ENCODE data around the gene MCOLN3.
"Not testable (repeated sequence)": the region's sequence is repeated elsewhere in the genome, so short reads cannot be mapped to it uniquely, and the experiment has no call there.

Gene MCOLN3

GRCh38 chr1:84988588-84988987 lies 59.7 kb downstream of the MCOLN3 start:
- peak; percentile 60 to 63 for DNase-seq

- DNase-seq, result not testable (repeated sequence)
Measured at GRCh38 chr1:84986561-84986960, 61.7 kb downstream of the MCOLN3 start.

GRCh38 chr1:84985365-84985764 lies 62.9 kb downstream of the MCOLN3 start:
- no peak for DNase-seq

- no peak for DNase-seq
Measured at GRCh38 chr1:84982395-84982794, 65.9 kb downstream of the MCOLN3 start.

GRCh38 chr1:84975035-84975434 lies 73.3 kb downstream of the MCOLN3 start:
- no peak for DNase-seq

GRCh38 chr1:84973498-84974334 lies 74.6 kb downstream of the MCOLN3 start:
- DNase-seq, result no peak

- DNase-seq, result no peak
Measured at GRCh38 chr1:84972377-84972987, 75.8 kb downstream of the MCOLN3 start.

GRCh38 chr1:84971957-84972356 lies 76.3 kb downstream of the MCOLN3 start:
- no peak for DNase-seq

GRCh38 chr1:84969489-84970250 lies 78.6 kb downstream of the MCOLN3 start:
- DNase-seq, result no peak

- no peak for DNase-seq
Measured at GRCh38 chr1:84968865-84969264, 79.4 kb downstream of the MCOLN3 start.

- DNase-seq, result no peak
Measured at GRCh38 chr1:84968101-84968500, 80.2 kb downstream of the MCOLN3 start.
